H1 (cell line): Measurements from ENCODE around the gene ZYG11B. TPM values are rescaled to one million over a fixed set of nuclear protein-coding genes. Genes with fewer than 3 reads are reported as not detected.

Source experiments
- CTCF ChIA-PET: fragments of 300-600 bp; sonication (Branson Sonifier 250); formaldehyde crosslinking; loops from one replicate; lab custom pipeline; 2021; ENCODE audit not compliant: partially characterized antibody; lab: Charles Lee
- POLR2A ChIA-PET: fragments of 300-600 bp; sonication (Branson Sonifier 250); formaldehyde crosslinking; loops from one replicate; lab custom pipeline; 2021; ENCODE audit warnings: inconsistent platforms; ENCODE audit not compliant: partially characterized antibody; lab: Charles Lee
- DNase-seq, 2 experiments: peaks; one replicate each; pipeline versions ENCODE4 v3.0.0 to v3.0.0-alpha.2; 2010 to 2022; ENCODE audit warnings: low spot score in 2 of 2, low read depth in 1 of 2, mixed read lengths in 1 of 2
- FAIRE-seq: peaks from 2 replicates; lab custom pipeline; 2011; peaks lifted over from hg19 to GRCh38; lab: Jason Lieb, UNC
- H2AFZ ChIP-seq: 2 replicates; pipeline ENCODE4 v1.8.1; 2012; ENCODE audit warnings: low read length, inconsistent platforms
- H2AK5ac ChIP-seq: 2 replicates; pipeline ENCODE4 v1.6.1; 2013; ENCODE audit warnings: low read depth, low read length
- H2BK120ac ChIP-seq: replicated peaks from 2 replicates; pipeline ENCODE3; 2013; ENCODE audit warnings: low read depth, low read length, inconsistent platforms
- H2BK12ac ChIP-seq: 2 replicates; pipeline ENCODE4 v1.6.1; 2013; ENCODE audit warnings: low read depth, low read length
- H2BK15ac ChIP-seq: 2 replicates; pipeline ENCODE4 v1.6.1; 2013; ENCODE audit warnings: low read length
- H2BK20ac ChIP-seq: 2 replicates; pipeline ENCODE4 v1.6.1; 2013; ENCODE audit warnings: low read length
- H2BK5ac ChIP-seq: 2 replicates; pipeline ENCODE4 v1.6.1; 2013; ENCODE audit warnings: low read depth, low read length
- H3K14ac ChIP-seq: 2 replicates; pipeline ENCODE4 v1.6.1; 2013; ENCODE audit warnings: inconsistent platforms; ENCODE audit not compliant: insufficient read length
- H3K18ac ChIP-seq: 2 replicates; pipeline ENCODE4 v1.6.1; 2013; ENCODE audit warnings: low read length; ENCODE audit errors: extremely low read depth
- H3K23ac ChIP-seq: 2 replicates; pipeline ENCODE4 v1.6.1; 2013; ENCODE audit warnings: inconsistent platforms; ENCODE audit not compliant: insufficient read length
- H3K23me2 ChIP-seq: 2 replicates; pipeline ENCODE4 v1.6.1; 2013; ENCODE audit warnings: low read depth, low read length
- H3K27ac ChIP-seq: 2 replicates; pipeline ENCODE4 v1.6.1; 2011; ENCODE audit warnings: low read depth, low read length, inconsistent platforms
- H3K27me3 ChIP-seq, 4 experiments: replicated peaks in 1 of 4; 1 replicate in 1 of 4; 2 replicates in 3 of 4; pipeline versions ENCODE4 v1.6.1 to v1.8.1; 2011 to 2013; ENCODE audit warnings: low read length in 3 of 4, mild to moderate bottlenecking in 3 of 4, inconsistent platforms in 2 of 4, mixed read lengths in 2 of 4, moderate library complexity in 1 of 4; ENCODE audit not compliant: control insufficient read depth in 3 of 4, insufficient read depth in 3 of 4; ENCODE audit errors: extremely low read depth in 1 of 4
- H3K36me3 ChIP-seq, 4 experiments: 2 replicates each; pipeline versions ENCODE4 v1.6.1 to v1.8.1; 2011 to 2013; ENCODE audit warnings: mild to moderate bottlenecking in 4 of 4, low read length in 3 of 4, moderate library complexity in 2 of 4, control low read depth in 1 of 4, inconsistent platforms in 1 of 4; ENCODE audit not compliant: insufficient read depth in 4 of 4, control insufficient read depth in 2 of 4
- H3K4ac ChIP-seq: replicated peaks from 2 replicates; pipeline ENCODE3; 2013; ENCODE audit warnings: low read length, low read depth, mixed read lengths, inconsistent platforms; ENCODE audit not compliant: insufficient read length
- H3K4me1 ChIP-seq, 4 experiments: replicated peaks in 1 of 4; 1 replicate in 1 of 4; 2 replicates in 3 of 4; pipeline versions ENCODE4 v1.6.1 to v1.8.1; 2011 to 2013; ENCODE audit warnings: low read length in 3 of 4, inconsistent platforms in 2 of 4, mixed read lengths in 1 of 4; ENCODE audit not compliant: insufficient read depth in 4 of 4, control insufficient read depth in 3 of 4
- H3K4me2 ChIP-seq, 2 experiments: 2 replicates each; pipeline versions ENCODE4 v1.6.1 to v1.8.1; 2011 to 2013; ENCODE audit warnings: low read depth in 2 of 2, low read length in 2 of 2, control low read depth in 1 of 2, inconsistent platforms in 1 of 2, mild to moderate bottlenecking in 1 of 2; ENCODE audit not compliant: insufficient read depth in 1 of 2
- H3K4me3 ChIP-seq, 4 experiments: fragments of 200-600, 300-600 bp in 1 of 4; sonication (generic), shearing (Covaris generic), sonication (Bioruptor Twin) in 1 of 4; 2 replicates each; pipeline versions ENCODE4 v1.5.1 to v1.8.1; 2011 to 2016; ENCODE audit warnings: low read length in 4 of 4, low read depth in 3 of 4, control low read depth in 2 of 4, inconsistent platforms in 2 of 4, mild to moderate bottlenecking in 2 of 4, mixed read lengths in 1 of 4, moderate library complexity in 1 of 4; ENCODE audit not compliant: insufficient read depth in 2 of 4; ENCODE audit errors: extremely low read depth in 1 of 4
- H3K56ac ChIP-seq: replicated peaks from 2 replicates; pipeline ENCODE3; 2013; ENCODE audit warnings: low read depth, mild to moderate bottlenecking, mixed read lengths, low read length, inconsistent platforms; ENCODE audit not compliant: insufficient read length
- H3K79me1 ChIP-seq: 2 replicates; pipeline ENCODE4 v1.6.1; 2013; ENCODE audit warnings: low read depth, low read length, control low read depth
- H3K79me2 ChIP-seq, 2 experiments: 2 replicates each; pipeline versions ENCODE4 v1.6.1 to v1.8.1; 2012 to 2013; ENCODE audit warnings: low read length in 2 of 2, mild to moderate bottlenecking in 2 of 2, inconsistent platforms in 1 of 2; ENCODE audit not compliant: insufficient read depth in 2 of 2, control insufficient read depth in 1 of 2
- H3K9ac ChIP-seq, 4 experiments: replicated peaks in 1 of 4; 1 replicate in 1 of 4; 2 replicates in 3 of 4; pipeline versions ENCODE4 v1.6.1 to v1.8.1; 2011 to 2013; ENCODE audit warnings: low read depth in 3 of 4, low read length in 3 of 4, control low read depth in 2 of 4, mild to moderate bottlenecking in 2 of 4, moderate library complexity in 2 of 4, inconsistent platforms in 1 of 4; ENCODE audit errors: extremely low read depth in 1 of 4
- H3K9me3 ChIP-seq, 2 experiments: 2 replicates each; pipeline versions ENCODE4 v1.6.1 to v1.8.1; 2012 to 2013; ENCODE audit warnings: mild to moderate bottlenecking in 2 of 2, moderate library complexity in 2 of 2, control low read depth in 1 of 2, inconsistent platforms in 1 of 2, low read depth in 1 of 2, low read length in 1 of 2, mixed read lengths in 1 of 2; ENCODE audit not compliant: insufficient read depth in 2 of 2
- H4K20me1 ChIP-seq, 2 experiments: replicated peaks in 1 of 2; 2 replicates each; pipeline versions ENCODE3 to v1.8.1; 2011 to 2013; ENCODE audit warnings: inconsistent platforms in 2 of 2, low read length in 2 of 2, mild to moderate bottlenecking in 1 of 2; ENCODE audit not compliant: insufficient read depth in 2 of 2, control insufficient read depth in 1 of 2
- H4K5ac ChIP-seq: 2 replicates; pipeline ENCODE4 v1.6.1; 2013; ENCODE audit warnings: low read length, low read depth, mixed read lengths, inconsistent platforms; ENCODE audit not compliant: insufficient read length
- H4K8ac ChIP-seq: 2 replicates; pipeline ENCODE4 v1.8.0; 2013; ENCODE audit warnings: mild to moderate bottlenecking, moderate library complexity, low read length, inconsistent platforms; ENCODE audit not compliant: insufficient read depth; ENCODE audit errors: extremely low read depth
- H4K91ac ChIP-seq: replicated peaks from 2 replicates; pipeline ENCODE3; 2013; ENCODE audit warnings: low read length, mixed read lengths, inconsistent platforms; ENCODE audit not compliant: insufficient read length
- CTCF ChIP-seq, 3 experiments: IDR thresholded peaks; 1 replicate in 2 of 3; 2 replicates in 1 of 3; pipeline versions ENCODE4 v1.5.1 to v1.6.1; 2011; ENCODE audit warnings: low read length in 3 of 3, mild to moderate bottlenecking in 3 of 3, inconsistent platforms in 2 of 3, low read depth in 1 of 3, moderate library complexity in 1 of 3; ENCODE audit not compliant: insufficient read depth in 1 of 3; ENCODE audit errors: control extremely low read depth in 1 of 3
- EGR1 ChIP-seq: IDR thresholded peaks from 2 replicates; pipeline ENCODE4 v1.6.1; 2011; ENCODE audit warnings: low read depth, low read length, borderline replicate concordance
- KDM5A ChIP-seq: fragments of 200-600 bp; IDR thresholded peaks from 2 replicates; pipeline ENCODE4 v1.7.1; 2012; ENCODE audit warnings: mild to moderate bottlenecking, low read length, inconsistent platforms, mixed read lengths
- TAF1 ChIP-seq: IDR thresholded peaks from 2 replicates; pipeline ENCODE4 v1.6.1; 2011; ENCODE audit warnings: mild to moderate bottlenecking, low read depth, low read length
- WGBS, 2 experiments: shearing (Covaris generic) in 1 of 2; methylation state at CpG; one replicate each; pipeline versions ENCODE4 v1.1.6 to v1.1.7; 2013 to 2015; ENCODE audit warnings: low lambda C conversion rate in 2 of 2, mixed read lengths in 2 of 2, inconsistent platforms in 1 of 2, low coverage in 1 of 2, missing lambda C conversion rate in 1 of 2; ENCODE audit not compliant: insufficient replicate concordance in 2 of 2, insufficient coverage in 1 of 2, insufficient read length in 1 of 2; ENCODE audit errors: extremely low coverage in 1 of 2, missing lambda C conversion rate in 1 of 2; 5-methylcytosine and 5-hydroxymethylcytosine counted together
- polyA plus RNA-seq, 7 experiments: library from polyadenylated mRNA; depleted of rRNA in 3 of 7; stranded (reverse) in 5 of 7; unstranded in 2 of 7; fragments of >200 nt in 5 of 7; fragments of 200-250 nt in 2 of 7; gene quantifications; 1 replicate in 5 of 7; 2 replicates in 1 of 7; 4 replicates in 1 of 7; pipeline versions ENCODE4 v1.2.1 to v1.2.3, GENCODE V29; 2011 to 2013; ENCODE audit warnings: missing spikeins in 2 of 7, mixed read lengths in 2 of 7
- total RNA-seq: library from RNA; stranded (reverse); fragmentation: NEBNext Ultra II Directional; extraction: Animal tissue kit (Norgen Biotek cat#: 25700); gene quantifications from 2 replicates; pipeline ENCODE4 v1.2.1, GENCODE V29; 2021

Gene ZYG11B
- total and polyA plus RNA-seq, 2 of the 8 experiments (the other 6 are each of a cell fraction or from before 2014, with no cell fraction given) = 4.4 to 20.9 TPM

GRCh38 chr1:52834798-52835197 lies 108.5 kb downstream of the ZYG11B start:
- no peaks in the 10 kb centered on the region for H3K36me3 ChIP-seq
- no peaks in the 10 kb centered on the region for H3K79me2 ChIP-seq
- H2BK12ac ChIP-seq = no peak overlapping the region
- no peak overlapping the region for H3K9ac ChIP-seq
- no peak overlapping the region for H3K4me3 ChIP-seq
- no peak overlapping the region for H3K14ac ChIP-seq
- no peaks in the 10 kb centered on the region for H3K23me2 ChIP-seq
- ChIA-PET POLR2A (interaction anchor here (0.6 to 3.7 kb wide), 2 partner anchors 8 to 387 kb away, joined by 3 to 15 read pairs; partner anchors contain the start of gene ZYG11A), CTCF (interaction anchor here (0.7 to 1.5 kb wide), 4 partner anchors 9 to 348 kb away, joined by 3 to 7 read pairs (median 3); partner anchors contain the start of gene ZYG11B)
- no peaks in the 10 kb centered on the region for H3K79me1 ChIP-seq
- no peaks in the 10 kb centered on the region for H3K9me3 ChIP-seq
- peak overlapping the region; percentile 52; the same call in 1 of the 2 replicates for H2BK5ac ChIP-seq
- no peaks in the 10 kb centered on the region for H4K20me1 ChIP-seq
- H4K5ac ChIP-seq = no peak overlapping the region
- no peak overlapping the region for H2BK15ac ChIP-seq
- H4K8ac ChIP-seq = no peak overlapping the region
- WGBS, 2 experiments = 98% methylated on average over 3 of the region's 3 CpGs; no CpG with 5 or more reads in 1 of the 2 experiments
- H3K27me3 ChIP-seq = no peaks in the 10 kb centered on the region; a peak in 1 of 7 replicates
- no peak overlapping the region for H2AK5ac ChIP-seq
- H3K4me2 ChIP-seq = no peak overlapping the region
- no peak overlapping the region for H2AFZ ChIP-seq
- H4K91ac ChIP-seq = no peak overlapping the region
- H3K23ac ChIP-seq = no peak overlapping the region
- H3K4ac ChIP-seq = no peak overlapping the region
- DNase-seq (no peak), FAIRE-seq (no peak)
- H3K56ac ChIP-seq = no peak overlapping the region
- H2BK120ac ChIP-seq = no peak overlapping the region
- H3K4me1 ChIP-seq = peaks cover 0 to 8% (median 2%) of the 10 kb centered on the region in 4 experiments; a peak in 5 of 7 replicates
- 0 out of 2 replicates have a peak overlapping the region, but pooled peaks have one; percentile 61 for H2BK20ac ChIP-seq
- H3K27ac ChIP-seq = no peak overlapping the region
- peak overlapping the region; percentile 90 for H3K18ac ChIP-seq
- TF ChIP-seq KDM5A (no peak), TAF1 (no peak), EGR1 (no peak), CTCF (IDR thresholded peaks at IDR 0.05; ENCODE audit: control extremely low read depth in 1 of 3, insufficient read depth in 1 of 3, low read depth in 1 of 3, low read length in 3 of 3) (no peak)
